Activated CD4-positive, alpha-beta T cell treated with anti-CD3 and anti-CD28 coated beads for 4 hours (primary cell): Measurements from ENCODE around the gene PPP1R2B.
"Not testable (repeated sequence)": the region's sequence is repeated elsewhere in the genome, so short reads cannot be mapped to it uniquely, and the experiment has no call there.

Experiments used
- DNase-seq, 2 donors: peaks; one replicate each; pipeline ENCODE4 v3.0.0-alpha.2; 2020

PPP1R2B gene

GRCh38 chr5:156850206-156850751 lies at the start of gene PPP1R2B:
TSS of gene PPP1R2B (plus strand) at chr5:156850295. CDS start at chr5:156850563, 268 bp downstream.
- no peak for DNase-seq

GRCh38 chr5:156800929-156801328 lies 49.2 kb upstream of the PPP1R2B start:
- no peak for DNase-seq

- no peak for DNase-seq
Measured at GRCh38 chr5:156802501-156802900, 47.6 kb upstream of the PPP1R2B start.

GRCh38 chr5:156803404-156803803 lies 46.7 kb upstream of the PPP1R2B start:
- no peak for DNase-seq

GRCh38 chr5:156812959-156813358 lies 37.1 kb upstream of the PPP1R2B start:
- no peak for DNase-seq

- DNase-seq = no peak
Measured at GRCh38 chr5:156815988-156816599, 34.0 kb upstream of the PPP1R2B start.

GRCh38 chr5:156819537-156819936 lies 30.6 kb upstream of the PPP1R2B start:
- no peak for DNase-seq

- DNase-seq = no peak
Measured at GRCh38 chr5:156819967-156820581, 30.0 kb upstream of the PPP1R2B start.

- no peak for DNase-seq
Measured at GRCh38 chr5:156824241-156824640, 25.9 kb upstream of the PPP1R2B start.

- DNase-seq = no peak
Measured at GRCh38 chr5:156824800-156825199, 25.3 kb upstream of the PPP1R2B start.

- no peak for DNase-seq
Measured at GRCh38 chr5:156825688-156826087, 24.4 kb upstream of the PPP1R2B start.

GRCh38 chr5:156826150-156826549 lies 23.9 kb upstream of the PPP1R2B start:
- no peak for DNase-seq

- DNase-seq = no peak
Measured at GRCh38 chr5:156834916-156835315, 15.2 kb upstream of the PPP1R2B start.

- no peak for DNase-seq
Measured at GRCh38 chr5:156835905-156836304, 14.2 kb upstream of the PPP1R2B start.

GRCh38 chr5:156836846-156837245 lies 13.2 kb upstream of the PPP1R2B start:
- no peak for DNase-seq

- no peak for DNase-seq
Measured at GRCh38 chr5:156838961-156839360, 11.1 kb upstream of the PPP1R2B start.

GRCh38 chr5:156841737-156842136 lies 8.4 kb upstream of the PPP1R2B start:
- DNase-seq = no peak

GRCh38 chr5:156846914-156847313 lies 3.2 kb upstream of the PPP1R2B start:
- DNase-seq = no peak

- not testable (repeated sequence) for DNase-seq
Measured at GRCh38 chr5:156848447-156848846, 1.6 kb upstream of the PPP1R2B start.

- DNase-seq = no peak
Measured at GRCh38 chr5:156851880-156852279, 1.8 kb downstream of the PPP1R2B start.

- DNase-seq = not testable (repeated sequence)
Measured at GRCh38 chr5:156853055-156853454, 3.0 kb downstream of the PPP1R2B start.

- no peak for DNase-seq
Measured at GRCh38 chr5:156865427-156865826, 15.3 kb downstream of the PPP1R2B start.

GRCh38 chr5:156870498-156870839 lies 20.4 kb downstream of the PPP1R2B start:
- DNase-seq = no peak

GRCh38 chr5:156871212-156871611 lies 21.1 kb downstream of the PPP1R2B start:
- DNase-seq = no peak
